ENCODE results near the gene TKTL2. TPM values are rescaled to one million over a fixed set of nuclear protein-coding genes. Genes with fewer than 3 reads are reported as not detected.

TKTL2 gene
- total RNA-seq, 4 donors from 2014 or later: 0.13 TPM; not detected in 3

DNA sequence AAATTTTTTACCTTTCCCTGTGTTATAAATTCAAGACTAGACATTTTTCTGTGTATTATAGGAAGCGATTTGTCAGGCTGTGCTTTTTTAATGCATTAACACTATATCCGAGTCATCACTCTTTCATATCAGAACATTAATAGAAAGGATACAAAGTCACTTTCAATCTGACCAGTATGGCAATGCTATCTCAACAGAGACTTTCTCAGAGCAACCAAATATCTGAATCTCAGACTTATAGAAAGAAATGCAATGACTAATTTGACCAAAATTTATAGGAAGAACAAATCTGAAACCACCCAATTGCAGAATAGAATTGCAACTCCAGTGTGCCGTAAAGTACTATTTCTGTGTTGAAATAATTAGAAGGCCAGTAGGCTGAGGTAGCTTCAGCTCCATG, 473 bp upstream of the TKTL2 start:
- Histone ChIP-seq H3K4me1 (no peaks in the 10 kb centered on the region), H3K9me3 (no peaks in the 10 kb centered on the region), H3K27me3 (no peaks in the 10 kb centered on the region), H3K4me3 (replicated peaks in 1 of 3) (no peak overlapping the region), H3K27ac (no peak overlapping the region), H3K36me3 (no peaks in the 10 kb centered on the region)
- DNase-seq: no peak
- WGBS, 2 donors: 93 to 96% methylated on average over 3 of the region's 3 CpGs
- intact Hi-C loops (cut with DNase I): no loop called here
- TF ChIP-seq POLR2A (IDR thresholded peaks at IDR 0.05) (no peak), CTCF (IDR thresholded peaks at IDR 0.05) (no peak)

- 92 to 94% methylated on average over 8 to 13 of the region's 14 CpGs for WGBS, 2 donors
- no peaks in the 10 kb centered on the region for H3K9me3 ChIP-seq
- TF ChIP-seq POLR2A (IDR thresholded peaks at IDR 0.05) (no peak), CTCF (IDR thresholded peaks at IDR 0.05) (no peak)
- intact Hi-C loops (cut with DNase I): no loop called here
- no peak for DNase-seq
- H3K27me3 ChIP-seq: no peaks in the 10 kb centered on the region
- no peak overlapping the region for H3K4me3 ChIP-seq (replicated peaks in 1 of 3)
- no peak overlapping the region for H3K27ac ChIP-seq
- H3K4me1 ChIP-seq: no peaks in the 10 kb centered on the region
- no peaks in the 10 kb centered on the region for H3K36me3 ChIP-seq
Measured at GRCh38 chr4:163473130-163473529, 424 bp downstream of the TKTL2 start.

GRCh38 chr4:163470391-163470790, 3.2 kb downstream of the TKTL2 start:
- no peaks in the 10 kb centered on the region for H3K27me3 ChIP-seq
- intact Hi-C loops (cut with DNase I): no loop called here
- H3K27ac ChIP-seq: no peak overlapping the region
- WGBS, 2 donors: 81 to 85% methylated on average over 3 of the region's 3 CpGs
- no peaks in the 10 kb centered on the region for H3K4me1 ChIP-seq
- DNase-seq: no peak
- no peak overlapping the region for H3K4me3 ChIP-seq (replicated peaks in 1 of 3)
- TF ChIP-seq CTCF (IDR thresholded peaks at IDR 0.05) (no peak), POLR2A (IDR thresholded peaks at IDR 0.05) (no peak)
- H3K9me3 ChIP-seq: no peaks in the 10 kb centered on the region
- no peaks in the 10 kb centered on the region for H3K36me3 ChIP-seq

DNA sequence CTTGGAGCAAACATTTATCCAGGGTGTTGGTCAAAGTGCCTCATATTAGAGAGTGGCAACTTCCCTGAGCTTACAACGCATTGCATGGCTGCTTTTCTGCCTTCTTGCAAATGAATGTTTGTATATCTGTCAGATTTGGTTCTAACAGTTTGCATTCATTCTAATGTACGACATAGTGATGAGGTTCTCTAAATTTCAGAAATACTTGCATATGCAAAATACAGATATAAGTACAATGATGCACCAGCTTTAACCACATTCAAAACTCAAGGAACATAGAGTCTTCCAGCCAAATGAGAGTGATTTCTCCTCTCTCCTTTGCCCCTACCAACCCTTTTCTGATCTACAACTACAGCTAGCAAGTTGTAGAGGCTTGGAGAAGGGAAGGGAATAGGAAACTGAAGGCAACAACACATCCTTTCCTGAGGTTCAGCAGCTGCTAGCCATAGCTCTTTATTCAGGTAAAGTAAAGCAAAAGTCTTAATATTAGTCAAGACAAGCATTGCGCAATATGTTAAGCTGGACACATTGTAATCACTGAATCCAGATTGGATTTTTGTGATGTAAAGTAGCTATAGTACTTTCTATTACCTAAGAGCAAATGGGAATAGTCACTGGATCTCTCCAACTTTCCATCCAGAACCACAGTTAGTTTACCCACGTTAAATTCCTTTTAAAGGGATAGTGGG, 6.3 kb downstream of the TKTL2 start:
- Histone ChIP-seq H3K27me3 (no peaks in the 10 kb centered on the region), H3K27ac (no peak overlapping the region), H3K36me3 (no peaks in the 10 kb centered on the region), H3K4me3 (replicated peaks in 1 of 3) (no peak overlapping the region), H3K9me3 (no peaks in the 10 kb centered on the region), H3K4me1 (no peaks in the 10 kb centered on the region)
- WGBS, 2 donors: 86 to 89% methylated on average over 4 of the region's 4 CpGs
- intact Hi-C loops (cut with DNase I): no loop called here
- TF ChIP-seq POLR2A (IDR thresholded peaks at IDR 0.05): no peak
- TF ChIP-seq CTCF (IDR thresholded peaks at IDR 0.05): no peak
- DNase-seq: no peak

- WGBS, 2 donors: 91 to 93% methylated on average over 5 of the region's 5 CpGs
Measured at GRCh38 chr4:163462556-163462955, 11.0 kb downstream of the TKTL2 start.

More at GRCh38 chr4:163462556-163462955, 11.0 kb downstream of the TKTL2 start:
- H3K36me3 ChIP-seq: no peaks in the 10 kb centered on the region
- no peak for TF ChIP-seq CTCF (IDR thresholded peaks at IDR 0.05)
- no peak for TF ChIP-seq POLR2A (IDR thresholded peaks at IDR 0.05)
- intact Hi-C loops (cut with DNase I): no loop called here
- H3K4me1 ChIP-seq: no peaks in the 10 kb centered on the region
- no peaks in the 10 kb centered on the region for H3K9me3 ChIP-seq
- no peak overlapping the region for H3K27ac ChIP-seq
- no peak overlapping the region for H3K4me3 ChIP-seq (replicated peaks in 1 of 3)
- DNase-seq: no peak
- no peaks in the 10 kb centered on the region for H3K27me3 ChIP-seq
